NT2/D1 (cell line): ENCODE results near the gene HRH3.

Source experiments
- DNase-seq: peaks from one replicate; pipeline ENCODE4 v3.0.0-alpha.2; 2011; ENCODE audit warnings: low read depth, low spot score
- H3K27me3 ChIP-seq: 2 replicates; pipeline ENCODE4 v1.6.0; 2011; ENCODE audit warnings: mild to moderate bottlenecking; ENCODE audit not compliant: insufficient read length, insufficient read depth
- H3K36me3 ChIP-seq: 2 replicates; pipeline ENCODE4 v1.6.1; 2011; ENCODE audit warnings: mild to moderate bottlenecking, low read length, mixed read lengths; ENCODE audit not compliant: insufficient read depth, insufficient read length
- H3K4me1 ChIP-seq: 2 replicates; pipeline ENCODE4 v1.5.1; 2011; ENCODE audit not compliant: insufficient read depth, insufficient read length
- H3K4me3 ChIP-seq: 2 replicates; pipeline ENCODE4 v1.5.1; 2011; ENCODE audit warnings: low read depth; ENCODE audit not compliant: insufficient read length
- H3K9ac ChIP-seq: 2 replicates; pipeline ENCODE4 v1.6.0; 2011; ENCODE audit warnings: low read depth; ENCODE audit not compliant: insufficient read length
- H3K9me3 ChIP-seq: 2 replicates; pipeline ENCODE4 v1.5.1; 2011; ENCODE audit warnings: mild to moderate bottlenecking, low read length; ENCODE audit not compliant: insufficient read depth
- SUZ12 ChIP-seq: IDR thresholded peaks from 2 replicates; pipeline ENCODE4 v1.6.1; 2011; ENCODE audit not compliant: insufficient read length, insufficient read depth; ENCODE audit errors: extremely low read depth
- YY1 ChIP-seq: IDR thresholded peaks from 2 replicates; pipeline ENCODE4 v1.6.1; 2011; ENCODE audit not compliant: insufficient read length, insufficient read depth
- ZNF274 ChIP-seq: IDR thresholded peaks from 2 replicates; pipeline ENCODE4 v1.6.1; 2011; ENCODE audit warnings: mild to moderate bottlenecking, low read depth, low read length

HRH3 gene

DNA sequence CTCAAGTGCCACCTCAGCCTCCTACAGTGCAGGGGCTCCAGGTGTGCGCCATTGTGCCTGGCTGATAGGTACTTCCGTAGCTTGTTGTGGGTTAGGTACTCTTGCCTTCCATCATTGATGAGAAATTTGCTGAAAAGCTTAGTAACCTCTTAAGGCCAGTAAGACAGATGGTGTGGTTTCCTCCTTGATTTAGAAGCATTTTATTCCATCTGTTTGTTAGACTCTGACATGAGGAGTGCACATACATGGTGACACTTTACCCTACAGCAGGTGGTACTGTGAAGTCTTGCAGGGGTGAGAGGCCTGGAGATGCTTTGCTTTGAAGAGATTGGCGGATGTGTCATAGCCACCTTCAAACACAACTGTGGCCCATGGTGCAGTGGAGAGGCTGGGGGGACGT is 52.0 kb downstream of the HRH3 start:
- peaks cover 77% of the 10 kb centered on the region for H3K36me3 ChIP-seq
- no peak for DNase-seq
- no peaks in the 10 kb centered on the region for H3K27me3 ChIP-seq
- no peak overlapping the region for H3K9ac ChIP-seq
- H3K4me1 ChIP-seq: peaks cover 12% of the 10 kb centered on the region
- no peaks in the 10 kb centered on the region for H3K9me3 ChIP-seq
- no peak overlapping the region for H3K4me3 ChIP-seq
- TF ChIP-seq ZNF274: no peak
- TF ChIP-seq SUZ12: no peak
- TF ChIP-seq YY1: no peak

DNA sequence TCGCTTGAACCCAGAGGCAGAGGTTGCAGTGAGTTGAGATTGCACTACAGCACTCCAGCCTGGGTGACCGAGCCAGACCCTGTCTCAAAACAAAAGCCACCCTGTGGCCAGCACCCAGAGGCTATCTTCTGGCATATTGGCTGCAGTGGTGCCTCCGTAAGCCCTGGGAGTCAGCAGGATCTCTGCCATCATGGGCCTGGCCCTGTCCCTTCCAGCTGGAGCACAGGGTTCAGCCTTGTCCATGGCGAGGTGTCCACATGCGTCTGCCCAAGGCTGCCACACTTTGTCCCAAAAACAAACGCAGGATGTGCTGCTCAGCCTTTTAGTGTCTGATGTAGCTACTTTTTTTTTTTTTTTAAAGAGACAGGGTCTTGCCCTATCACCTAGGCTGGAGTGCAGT is 52.6 kb downstream of the HRH3 start:
- no peaks in the 10 kb centered on the region for H3K9me3 ChIP-seq
- H3K27me3 ChIP-seq: no peaks in the 10 kb centered on the region
- peaks cover 12% of the 10 kb centered on the region for H3K4me1 ChIP-seq
- peaks cover 78% of the 10 kb centered on the region for H3K36me3 ChIP-seq
- H3K4me3 ChIP-seq: no peak overlapping the region
- DNase-seq: no peak
- TF ChIP-seq SUZ12: no peak
- no peak for TF ChIP-seq YY1
- TF ChIP-seq ZNF274: no peak
- H3K9ac ChIP-seq: no peak overlapping the region

DNA sequence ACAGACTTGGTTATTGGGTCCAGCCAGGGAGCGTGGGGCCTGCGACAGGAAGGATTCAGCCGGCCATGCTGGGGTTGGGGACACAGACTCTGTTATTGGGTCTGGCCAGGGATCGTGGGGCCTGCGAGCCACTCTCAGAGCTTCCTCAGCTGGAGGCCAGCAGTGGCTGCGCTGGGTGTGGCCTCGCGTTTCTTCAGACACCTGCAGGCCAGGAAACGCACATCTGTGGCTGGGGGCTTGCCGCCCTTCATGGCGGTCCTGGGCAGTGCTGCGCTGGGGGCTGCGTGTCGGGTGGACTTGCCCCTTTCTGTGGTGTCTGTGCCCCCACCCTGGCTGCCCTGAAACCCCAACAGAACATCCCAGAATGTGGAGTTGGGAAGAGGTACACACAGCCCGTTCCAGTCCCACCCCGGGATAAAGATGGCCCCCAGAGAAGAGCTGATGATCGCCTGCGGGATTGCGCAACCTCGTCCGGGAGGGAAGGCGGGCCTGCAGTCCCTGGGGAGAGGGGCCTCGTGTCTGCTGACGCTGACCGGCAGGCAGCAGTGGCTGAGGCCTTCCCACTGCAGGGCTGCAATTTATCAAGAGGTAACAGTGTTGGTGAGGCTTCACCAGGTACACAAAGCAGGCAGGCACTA is 54.2 kb downstream of the HRH3 start:
- Histone ChIP-seq H3K36me3 (peaks cover 88% of the 10 kb centered on the region), H3K4me3 (no peak overlapping the region), H3K9ac (peak overlapping the region; percentile 5)

More for the DNA sequence above, 54.2 kb downstream of the HRH3 start:
- Histone ChIP-seq H3K27me3 (no peaks in the 10 kb centered on the region), H3K9me3 (no peaks in the 10 kb centered on the region), H3K4me1 (peaks cover 20% of the 10 kb centered on the region)
- DNase-seq: no peak
- TF ChIP-seq YY1 (no peak), ZNF274 (no peak), SUZ12 (no peak)
